Measurements from ENCODE around the gene JTB.

The JTB gene

GRCh38 chr1:153938996-153939395 lies 38.5 kb downstream of the JTB start:
- intact Hi-C loops (cut with DNase I): no loop called here
- no peak for DNase-seq

- DNase-seq: peak in 1 of 10 donors; percentile 27
- intact Hi-C loops (cut with DNase I): no loop called here
Measured at GRCh38 chr1:153937331-153937730, 40.1 kb downstream of the JTB start.

- intact Hi-C loops (cut with DNase I): no loop called here
- DNase-seq: peak in 1 of 10 donors; percentile 77
Measured at GRCh38 chr1:153936011-153936802, 41.3 kb downstream of the JTB start.

DNA sequence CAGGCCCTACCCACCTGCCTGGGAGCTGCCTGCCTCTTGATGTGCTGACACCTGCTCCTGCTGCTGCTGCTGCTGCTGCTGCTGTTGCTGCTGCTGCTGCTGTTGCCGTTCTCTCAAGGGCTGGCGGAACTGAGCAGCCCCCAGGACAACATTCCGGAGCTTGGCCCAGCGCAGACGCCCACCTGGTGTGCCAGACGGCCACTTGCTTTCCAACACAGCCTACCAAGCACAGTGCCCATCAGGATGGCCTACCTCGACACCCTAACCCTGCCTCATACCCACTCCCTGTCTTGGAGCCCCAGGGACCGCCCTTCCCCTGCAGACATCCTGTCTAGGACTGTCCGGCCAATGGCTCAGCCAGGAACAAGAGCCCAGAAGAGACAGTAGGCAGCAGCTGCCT lies 42.7 kb downstream of the JTB start:
- peak in 1 of 10 donors; percentile 77 for DNase-seq
- intact Hi-C loops (cut with DNase I): no loop called here

DNA sequence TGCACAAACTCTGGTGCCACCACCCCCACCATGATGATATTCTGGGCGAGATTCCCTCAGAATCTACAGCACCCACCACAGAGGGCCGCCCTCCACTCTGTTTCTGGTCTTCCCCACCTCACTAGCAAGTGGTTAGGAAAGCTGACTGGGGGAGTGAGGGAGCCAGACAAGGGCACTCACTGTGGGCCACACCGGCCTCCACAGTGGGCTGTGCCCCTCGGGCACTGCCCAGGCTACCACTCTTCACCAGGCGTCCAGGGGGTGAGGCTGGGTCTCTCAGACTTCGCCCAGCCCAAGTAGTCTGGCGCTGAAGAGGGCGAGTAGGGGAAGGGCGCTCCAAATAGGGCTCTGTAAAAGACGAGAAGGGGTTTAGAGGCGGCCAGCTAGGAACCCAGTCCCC lies 43.5 kb downstream of the JTB start:
- DNase-seq: peak in 1 of 10 donors; percentile 52
- intact Hi-C loops (cut with DNase I): no loop called here

DNA sequence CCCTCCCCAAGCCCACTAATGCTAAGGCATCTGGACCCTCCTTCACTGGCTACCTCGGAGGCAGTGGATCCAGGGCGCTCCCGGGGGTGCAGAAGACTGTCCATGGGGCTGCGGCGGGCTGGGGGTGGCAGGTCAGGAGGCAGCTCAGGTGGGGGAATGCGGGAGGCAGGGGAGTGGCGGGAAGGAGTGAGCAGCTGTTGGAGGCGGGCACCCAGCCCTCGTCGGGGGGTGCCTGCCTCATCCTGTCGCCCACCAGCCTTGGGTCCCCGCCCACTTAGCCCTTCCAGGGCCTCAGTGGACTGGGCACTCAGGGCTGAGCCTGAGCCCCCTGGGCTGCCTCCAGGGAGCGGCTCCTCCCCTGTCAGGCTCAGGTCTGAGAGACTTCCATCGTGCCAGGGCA lies 44.0 kb downstream of the JTB start:
- peak in 1 of 10 donors; percentile 79 for DNase-seq
- intact Hi-C loops (cut with DNase I): no loop called here

- intact Hi-C loops (cut with DNase I): no loop called here
- peak in 1 of 10 donors; percentile 62 for DNase-seq
Measured at GRCh38 chr1:153932156-153933131, 45.0 kb downstream of the JTB start.

DNA sequence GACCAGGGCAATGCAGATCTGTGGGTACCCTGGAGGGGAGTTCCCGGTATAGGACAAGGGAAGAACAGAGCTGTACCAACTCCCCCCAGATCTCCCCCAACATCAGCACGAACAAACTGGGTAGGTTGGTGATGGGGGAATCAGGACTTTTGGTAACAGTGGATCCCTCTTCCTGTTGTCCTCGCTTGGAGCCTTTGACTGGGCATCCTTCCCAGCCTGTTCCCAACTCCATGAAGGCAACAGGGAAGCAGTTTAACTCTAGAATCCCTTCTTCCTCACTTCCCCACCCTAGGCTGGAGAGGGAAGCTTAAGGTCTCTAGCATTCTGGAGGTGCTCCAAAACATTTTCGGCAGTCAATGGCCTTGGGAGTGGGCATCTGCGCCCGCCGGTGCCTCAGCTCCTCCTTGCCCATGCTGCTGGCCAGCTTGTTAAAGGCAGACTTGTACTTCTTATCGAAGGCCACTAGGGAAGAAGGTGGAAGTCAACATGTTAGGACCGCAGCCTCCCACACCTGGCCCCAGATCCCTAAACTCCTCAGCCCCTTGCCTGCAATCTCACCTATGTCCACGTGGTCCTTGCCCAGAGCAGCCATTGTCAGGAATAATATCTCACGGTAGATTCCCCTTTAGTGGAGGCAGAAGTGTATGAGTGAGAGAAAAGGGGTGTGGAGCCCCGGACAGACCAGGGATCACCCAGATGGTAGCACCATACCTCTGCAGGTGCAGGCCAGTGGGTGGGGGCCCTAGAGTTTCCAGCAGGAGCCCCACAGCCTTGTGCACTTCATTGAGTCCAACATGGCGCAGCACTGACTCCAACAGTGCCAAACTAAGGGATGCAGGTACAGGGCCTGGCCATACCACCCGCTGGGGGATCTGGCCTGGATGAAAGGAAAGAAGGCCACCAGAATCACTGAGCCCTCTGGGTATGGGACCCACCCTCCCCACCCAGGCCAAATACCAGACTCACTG lies 47.2 kb downstream of the JTB start:
- intact Hi-C loops (cut with DNase I): no loop called here
- peak in 2 of 10 donors; percentile 34 to 55 for DNase-seq

DNA sequence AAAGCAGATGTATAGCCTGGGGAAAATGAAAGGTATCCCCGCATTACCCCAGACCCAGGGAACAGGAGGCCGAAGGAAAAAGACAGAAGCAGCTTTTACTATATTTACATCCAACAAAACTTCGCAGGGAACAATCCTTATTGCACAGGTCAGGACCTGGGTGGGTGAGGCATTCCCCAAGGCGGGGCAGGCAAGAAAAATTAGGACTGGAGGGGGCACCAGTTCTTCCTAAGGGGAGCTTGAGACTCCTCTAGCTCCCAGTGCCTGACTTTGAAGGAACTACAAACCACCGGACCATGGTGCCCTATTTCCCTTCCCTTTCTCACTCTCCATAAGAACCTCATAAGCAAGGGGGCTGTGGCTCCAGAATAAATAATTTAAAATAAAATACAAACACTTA lies 48.0 kb downstream of the JTB start:
- intact Hi-C loops (cut with DNase I): no loop called here
- peak in 1 of 10 donors; percentile 55 for DNase-seq

GRCh38 chr1:153928791-153929341 lies 48.6 kb downstream of the JTB start:
- peak in 9 of 10 donors; percentile 53 to 96 (median 67) for DNase-seq
- intact Hi-C loops (cut with DNase I): no loop called here

DNA sequence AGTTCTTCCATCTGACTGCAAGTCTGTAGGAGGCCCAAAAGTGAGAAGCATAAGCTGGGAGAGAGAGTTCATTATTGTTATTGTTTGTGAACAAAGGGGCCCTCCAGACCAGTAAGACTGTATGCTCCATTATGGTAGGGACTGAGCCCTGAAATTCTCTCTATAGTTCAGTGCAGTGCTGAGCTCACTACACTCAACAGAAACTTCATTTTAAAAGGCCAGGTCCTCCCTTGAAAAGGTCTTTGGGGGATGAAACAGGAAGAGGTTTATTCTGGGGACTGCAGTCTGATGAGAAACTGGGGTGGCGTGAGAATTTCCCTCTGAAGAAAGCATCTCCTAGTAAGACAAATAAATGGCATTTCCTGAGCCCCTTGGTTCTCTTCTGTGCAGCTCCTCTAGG lies 49.2 kb downstream of the JTB start:
- no peak for DNase-seq
- intact Hi-C loops (cut with DNase I): no loop called here

GRCh38 chr1:153926405-153926804 lies 51.1 kb downstream of the JTB start:
- intact Hi-C loops (cut with DNase I): no loop called here
- DNase-seq: peak in 2 of 10 donors; percentile 23 to 68
